GM10248 (cell line): Measurements from ENCODE around the gene TBX3.

Experiments
- CTCF ChIA-PET: fragments of 300-600 bp; sonication (Branson Sonifier 250); formaldehyde crosslinking; extraction: SDS; loops from one replicate; lab custom pipeline; 2021; ENCODE audit warnings: antibody characterized with exemption; lab: Yijun Ruan, JAX
- POLR2A ChIA-PET: fragments of 350-650 bp; sonication (Branson Sonifier 250); formaldehyde crosslinking; extraction: SDS; loops from one replicate; lab custom pipeline; 2020; ENCODE audit warnings: antibody characterized with exemption; lab: Yijun Ruan, JAX
- DNase-seq: peaks from one replicate; pipeline ENCODE4 v3.0.0; 2012; ENCODE audit errors: extremely low spot score
- CTCF ChIP-seq: IDR thresholded peaks from 2 replicates; pipeline ENCODE4 v1.5.1; 2012; ENCODE audit warnings: mild to moderate bottlenecking, low read depth; ENCODE audit errors: extremely low read depth, missing control alignments, control extremely low read depth

TBX3 gene

DNA sequence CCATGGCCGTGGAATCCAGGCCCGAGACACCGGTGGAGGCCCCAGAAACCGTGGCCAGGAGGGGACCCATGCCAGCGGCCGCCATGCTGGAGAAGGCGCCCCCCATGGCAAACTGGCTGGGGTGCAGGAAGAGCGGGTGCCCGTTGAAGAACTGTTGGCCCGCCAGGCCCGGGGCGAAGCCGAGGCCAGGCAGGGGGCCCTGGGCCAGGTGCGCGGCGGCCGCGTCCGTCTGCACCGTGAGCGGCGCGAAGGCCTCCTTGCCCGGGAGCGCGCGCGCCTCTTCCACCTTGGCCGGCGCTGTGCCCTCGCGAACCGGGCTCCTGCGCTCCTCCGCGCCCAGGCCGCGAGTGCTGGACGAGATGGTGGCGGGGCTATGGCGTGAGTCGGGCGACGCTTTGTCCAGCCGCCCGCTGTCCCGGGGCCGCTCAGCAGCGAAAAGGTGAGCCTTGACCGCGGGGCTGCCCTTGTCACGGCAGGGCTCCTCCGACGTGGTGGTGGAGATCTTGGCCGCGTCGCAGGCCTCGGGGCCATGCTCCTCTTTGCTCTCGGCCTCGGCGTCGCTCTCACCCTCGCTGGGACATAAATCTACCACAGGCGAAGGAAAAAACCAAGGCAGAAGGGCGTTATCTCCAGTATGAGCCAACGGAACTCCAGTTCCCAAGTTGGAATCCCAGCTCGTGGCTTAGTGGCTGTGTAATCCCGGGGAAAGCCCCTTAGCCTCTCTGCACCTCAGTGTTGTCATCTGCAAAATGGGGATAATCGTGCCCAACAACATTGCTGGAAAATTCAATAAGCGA, 9.5 kb downstream of the TBX3 start:
- ChIA-PET CTCF (interaction anchor here (1.1 kb wide), 1 partner anchor 10 kb away, joined by 3 read pairs; the partner anchor contains the start of gene TBX3), POLR2A (no interaction called here)
- no peak for DNase-seq
- TF ChIP-seq CTCF, result no peak

DNA sequence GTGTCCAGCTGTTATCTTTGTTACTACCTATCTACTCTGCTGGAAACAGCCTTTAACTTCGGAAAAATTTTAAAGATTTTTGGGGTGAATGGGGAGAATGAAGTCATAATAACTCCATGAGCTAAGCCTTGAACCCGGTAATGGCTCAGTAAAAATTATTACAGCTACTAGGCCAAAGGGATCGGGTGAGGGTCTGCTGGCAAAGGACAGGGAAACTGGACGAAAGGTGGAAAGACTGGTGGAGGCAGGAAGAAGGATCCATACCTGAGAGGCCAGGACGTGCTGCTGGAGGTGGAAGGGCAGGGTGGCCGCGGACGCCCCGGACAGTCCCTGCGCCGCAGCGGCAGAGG, 10.1 kb downstream of the TBX3 start:
- no peak for DNase-seq
- ChIA-PET CTCF (interaction anchor here (1.1 kb wide), 1 partner anchor 10 kb away, joined by 3 read pairs; the partner anchor contains the start of gene TBX3), POLR2A (no interaction called here)
- no peak for TF ChIP-seq CTCF

DNA sequence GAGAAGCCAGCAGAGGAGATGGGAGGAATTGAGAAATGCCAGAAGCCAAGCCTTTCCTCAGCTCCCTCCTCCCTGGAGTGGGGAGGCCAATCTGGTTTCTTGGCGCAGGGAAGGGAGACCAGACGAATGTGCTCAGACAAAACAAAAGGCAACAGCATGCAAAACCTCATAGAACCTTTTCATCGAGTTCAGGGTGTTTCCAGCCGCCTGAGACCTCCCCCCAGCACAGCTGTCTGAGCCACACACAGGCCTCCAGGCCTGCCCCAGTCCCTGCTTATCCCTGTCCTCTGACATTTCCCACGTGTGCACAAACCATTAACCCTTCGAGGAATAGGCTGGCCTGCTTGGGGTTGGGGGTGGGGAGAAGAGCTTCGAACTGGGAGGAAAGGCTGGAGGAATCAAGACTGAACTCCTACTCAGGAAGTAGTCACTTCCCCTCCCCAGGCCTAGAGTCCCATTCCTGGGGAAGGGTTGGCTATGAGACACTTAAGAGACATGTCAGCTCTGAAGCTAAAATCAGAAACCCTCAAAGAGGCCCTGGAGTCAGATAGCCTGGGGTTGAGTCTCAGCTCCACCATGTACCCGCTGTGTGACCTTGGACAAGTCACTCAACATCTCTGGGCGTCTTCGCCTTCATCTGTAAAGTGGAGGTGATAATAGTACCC, 10.7 kb downstream of the TBX3 start:
- DNase-seq, result no peak
- CTCF ChIA-PET, result interaction anchor here (1.1 kb wide), 2 partner anchors 11 to 13 kb away, joined by 3 read pairs; partner anchors contain the start of gene TBX3
- TF ChIP-seq CTCF, result no peak
- POLR2A ChIA-PET, result no interaction called here

- no peak for DNase-seq
- CTCF ChIA-PET, result interaction anchor here (1.1 to 2.5 kb wide), 2 partner anchors 10 to 12 kb away, joined by 3 to 10 read pairs; no protein-coding TSS in a partner anchor
- POLR2A ChIA-PET, result no interaction called here
- TF ChIP-seq CTCF, result no peak
Measured at GRCh38 chr12:114672817-114673168, 11.2 kb downstream of the TBX3 start.

- ChIA-PET POLR2A (no interaction called here), CTCF (interaction anchor here (1.3 to 2.5 kb wide), 2 partner anchors 9 to 1246 kb away, joined by 4 to 10 read pairs; no protein-coding TSS in a partner anchor)
- no peak for DNase-seq
- no peak for TF ChIP-seq CTCF
Measured at GRCh38 chr12:114671443-114672411, 12.2 kb downstream of the TBX3 start.

DNA sequence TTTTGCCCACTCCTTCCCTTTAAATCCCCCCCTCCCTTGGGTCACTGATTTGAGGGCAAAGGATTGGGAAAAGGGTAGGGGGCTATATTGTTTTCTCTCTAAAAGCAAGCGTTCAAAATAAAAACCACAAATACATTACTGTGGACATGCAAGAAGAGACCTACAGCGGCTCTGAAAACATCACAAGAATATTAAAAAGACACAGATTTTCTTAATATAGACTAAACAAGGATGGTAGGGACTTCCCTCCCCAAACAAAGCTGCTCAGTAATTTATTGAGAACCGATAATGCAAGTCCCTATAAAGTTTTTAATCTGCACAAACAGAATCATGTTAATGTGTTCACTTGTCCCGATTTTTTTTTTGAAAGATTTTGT, 12.9 kb downstream of the TBX3 start:
- no peak for TF ChIP-seq CTCF
- ChIA-PET CTCF (interaction anchor here (1.3 to 2.5 kb wide), 2 partner anchors 9 to 1247 kb away, joined by 4 to 10 read pairs; no protein-coding TSS in a partner anchor), POLR2A (no interaction called here)
- no peak for DNase-seq
